B cell (primary cell): ENCODE results near the gene MAST2. TPM values are rescaled to one million over a fixed set of nuclear protein-coding genes. Genes with fewer than 3 reads are reported as not detected.
"Not testable (repeated sequence)": the region's sequence is repeated elsewhere in the genome, so short reads cannot be mapped to it uniquely, and the experiment has no call there.

Experiments
- ATAC-seq: fragments of 200-7000 bp; cut with Tn5 transposase; one replicate; pipeline ENCODE4 v1.10.0; 2021; ENCODE audit warnings: low read depth, mild to moderate bottlenecking, moderate number of reproducible peaks, moderate library complexity
- CTCF ChIA-PET: fragments of 350-600 bp; sonication (Branson Sonifier 250); formaldehyde crosslinking; loops from one replicate; lab custom pipeline; 2021; ENCODE audit warnings: antibody characterized with exemption, inconsistent platforms; lab: Charles Lee
- POLR2A ChIA-PET: fragments of 350-600 bp; sonication (Branson Sonifier 250); formaldehyde crosslinking; loops from one replicate; lab custom pipeline; 2021; ENCODE audit warnings: antibody characterized with exemption; lab: Charles Lee
- DNase-seq: peaks from one replicate; pipeline ENCODE4 v3.0.0; 2013
- H2AFZ ChIP-seq: 2 replicates; pipeline ENCODE4 v1.6.1; 2012; ENCODE audit warnings: mild to moderate bottlenecking, low read depth, low read length; ENCODE audit not compliant: insufficient read depth, poor library complexity, severe bottlenecking
- H3K27ac ChIP-seq, 2 donors: 1 replicate in 1 of 2; 2 replicates in 1 of 2; pipeline ENCODE4 v1.5.1; 2012 to 2013; ENCODE audit warnings: low read length in 2 of 2, mild to moderate bottlenecking in 2 of 2, moderate library complexity in 1 of 2
- H3K27me3 ChIP-seq, 4 experiments: fragments of 200-600 bp in 1 of 4; sonication (generic) in 1 of 4; replicated peaks in 1 of 4; 1 replicate in 2 of 4; 2 replicates in 2 of 4; pipeline versions ENCODE4 v1.6.1 to v1.7.0; 2013 to 2016; ENCODE audit warnings: low read length in 3 of 4, mild to moderate bottlenecking in 2 of 4, mixed read lengths in 1 of 4, moderate library complexity in 1 of 4; ENCODE audit not compliant: insufficient read depth in 4 of 4, control insufficient read depth in 3 of 4; ENCODE audit errors: control extremely low read depth in 1 of 4
- H3K36me3 ChIP-seq, 2 experiments: replicated peaks in 1 of 2; 1 replicate in 1 of 2; 2 replicates in 1 of 2; pipeline versions ENCODE4 v1.6.1 to v1.7.1; 2013; ENCODE audit warnings: low read length in 1 of 2; ENCODE audit not compliant: insufficient read depth in 2 of 2, control insufficient read depth in 1 of 2; ENCODE audit errors: control extremely low read depth in 1 of 2, extremely low read depth in 1 of 2
- H3K4me1 ChIP-seq, 2 donors: fragments of 200-600 bp in 1 of 2; sonication (generic) in 1 of 2; 1 replicate in 1 of 2; 2 replicates in 1 of 2; pipeline versions ENCODE4 v1.5.1 to v1.6.1; 2013 to 2017; ENCODE audit warnings: low read length in 2 of 2; ENCODE audit not compliant: control insufficient read depth in 2 of 2, insufficient read depth in 2 of 2
- H3K4me2 ChIP-seq: replicated peaks from 2 replicates; pipeline ENCODE3; 2012; ENCODE audit warnings: mild to moderate bottlenecking, low read depth, low read length; ENCODE audit not compliant: poor library complexity, severe bottlenecking
- H3K4me3 ChIP-seq, 5 experiments: fragments of 200-600 bp in 1 of 5; sonication (generic) in 1 of 5; 1 replicate in 3 of 5; 2 replicates in 2 of 5; pipeline versions ENCODE4 v1.5.1 to v1.7.0; 2011 to 2016; ENCODE audit warnings: low read length in 4 of 5, mild to moderate bottlenecking in 4 of 5, low read depth in 2 of 5, control low read depth in 1 of 5, moderate library complexity in 1 of 5; ENCODE audit not compliant: insufficient read depth in 1 of 5; ENCODE audit errors: control extremely low read depth in 1 of 5, extremely low read depth in 1 of 5
- H3K79me2 ChIP-seq: fragments of 200-600 bp; sonication (generic); one replicate; pipeline ENCODE4 v1.6.0; 2016; ENCODE audit warnings: low read length; ENCODE audit not compliant: control insufficient read depth, insufficient read depth
- H3K9ac ChIP-seq: fragments of 200-600 bp; sonication (generic); 2 replicates; pipeline ENCODE4 v1.6.1; 2017; ENCODE audit warnings: mild to moderate bottlenecking, low read length, moderate library complexity
- H3K9me3 ChIP-seq, 3 donors: one replicate each; pipeline versions ENCODE4 v1.6.1 to v1.7.1; 2013; ENCODE audit warnings: low read length in 2 of 3; ENCODE audit not compliant: control insufficient read depth in 2 of 3, insufficient read depth in 1 of 3; ENCODE audit errors: control extremely low read depth in 1 of 3
- H4K20me1 ChIP-seq: 2 replicates; pipeline ENCODE4 v1.6.0; 2012; ENCODE audit warnings: mild to moderate bottlenecking, low read length; ENCODE audit not compliant: insufficient read depth, control insufficient read depth, poor library complexity, severe bottlenecking
- H3K27ac Mint-ChIP-seq: one replicate; pipeline ENCODE4 v1.8.0; 2021; ENCODE audit warnings: mixed read lengths
- H3K27me3 Mint-ChIP-seq: one replicate; pipeline ENCODE4 v1.8.0; 2021; ENCODE audit warnings: mixed read lengths
- H3K4me1 Mint-ChIP-seq: one replicate; pipeline ENCODE4 v1.8.0; 2021; ENCODE audit warnings: mixed read lengths
- H3K4me3 Mint-ChIP-seq: one replicate; pipeline ENCODE4 v1.8.0; 2021; ENCODE audit warnings: mixed read lengths
- H3K9me3 Mint-ChIP-seq: one replicate; pipeline ENCODE4 v1.8.0; 2022; ENCODE audit warnings: mixed read lengths; ENCODE audit not compliant: insufficient read depth
- CTCF ChIP-seq: fragments of 200-600 bp; IDR thresholded peaks from one replicate; pipeline ENCODE4 v1.8.0; 2022; ENCODE audit warnings: antibody characterized with exemption, mild to moderate bottlenecking
- EZH2 ChIP-seq: IDR thresholded peaks from 2 replicates; pipeline ENCODE4 v1.6.1; 2012; ENCODE audit warnings: borderline replicate concordance, low read depth, mild to moderate bottlenecking, moderate library complexity, low read length; ENCODE audit not compliant: insufficient read depth, poor library complexity, severe bottlenecking
- WGBS: methylation state at CpG from one replicate; pipeline ENCODE4 v1.1.5; 2013; ENCODE audit warnings: missing lambda C conversion rate; ENCODE audit not compliant: insufficient coverage; 5-methylcytosine and 5-hydroxymethylcytosine counted together
- intact Hi-C: fragments of 100-400 bp; cut with micrococcal nuclease; formaldehyde crosslinking; loops from one replicate; pipeline ENCODE4 v1.10.0; 2022
- polyA plus RNA-seq: library from polyadenylated mRNA; depleted of rRNA; stranded (reverse); fragments of >200 nt; gene quantifications from 2 replicates; pipeline ENCODE4 v1.2.3, GENCODE V29; 2012
- total RNA-seq, 2 donors: library from RNA; stranded (reverse); fragments of 120-200 nt in 1 of 2; gene quantifications; 1 replicate in 1 of 2; 2 replicates in 1 of 2; pipeline versions ENCODE4 v1.2.3 to v1.2.4, GENCODE V29; 2013 to 2022

Gene MAST2
- total and polyA plus RNA-seq, 2 donors (not counting 1 experiment from before 2014, with no cell fraction given), result 12.5 to 23.3 TPM

GRCh38 chr1:45834689-45835088, 31.3 kb downstream of the MAST2 start:
- H3K4me3 ChIP-seq, result no peak overlapping the region
- Mint-ChIP-seq H3K4me1 (peaks cover 12% of the 10 kb centered on the region), H3K27ac (no peak overlapping the region), H3K27me3 (no peaks in the 10 kb centered on the region), H3K9me3 (no peaks in the 10 kb centered on the region), H3K4me3 (no peak overlapping the region)
- no peaks in the 10 kb centered on the region for H3K9me3 ChIP-seq
- H3K27me3 ChIP-seq, result no peaks in the 10 kb centered on the region
- no peak for DNase-seq
- TF ChIP-seq EZH2, result no peak
- TF ChIP-seq CTCF, result no peak
- POLR2A ChIA-PET, result no interaction called here
- no peaks in the 10 kb centered on the region for H3K36me3 ChIP-seq
- H3K79me2 ChIP-seq, result no peaks in the 10 kb centered on the region
- WGBS, result no CpG with 5 or more reads among the region's 1 CpG
- H4K20me1 ChIP-seq, result no peaks in the 10 kb centered on the region
- no peak overlapping the region for H3K4me2 ChIP-seq
- intact Hi-C loops, result no loop called here
- H2AFZ ChIP-seq, result no peak overlapping the region
- H3K4me1 ChIP-seq, result peaks cover 6 to 7% of the 10 kb centered on the region in 2 donors
- no peak for ATAC-seq
- CTCF ChIA-PET, result no interaction called here
- H3K9ac ChIP-seq, result no peak overlapping the region
- H3K27ac ChIP-seq, result no peak overlapping the region

- ATAC-seq (no peak), DNase-seq (no peak)
- Histone ChIP-seq H2AFZ (no peak overlapping the region), H3K79me2 (no peaks in the 10 kb centered on the region), H3K4me2 (peak overlapping the region; percentile 42), H3K9me3 (no peaks in the 10 kb centered on the region), H3K36me3 (no peaks in the 10 kb centered on the region), H4K20me1 (no peaks in the 10 kb centered on the region), H3K4me3 (no peak overlapping the region), H3K4me1 (peaks cover 6 to 12% of the 10 kb centered on the region in 2 donors), H3K27me3 (no peaks in the 10 kb centered on the region), H3K27ac (no peak overlapping the region), H3K9ac (no peak overlapping the region)
- no CpG with 5 or more reads among the region's 3 CpGs for WGBS
- TF ChIP-seq CTCF (no peak), EZH2 (no peak)
- H3K4me1 Mint-ChIP-seq, result peaks cover 16% of the 10 kb centered on the region
- no peaks in the 10 kb centered on the region for H3K9me3 Mint-ChIP-seq
- H3K4me3 Mint-ChIP-seq, result peak overlapping the region; percentile 30
- no peaks in the 10 kb centered on the region for H3K27me3 Mint-ChIP-seq
- no peak overlapping the region for H3K27ac Mint-ChIP-seq
- intact Hi-C loops, result no loop called here
- ChIA-PET CTCF (no interaction called here), POLR2A (no interaction called here)
Measured at GRCh38 chr1:45836451-45836850, 33.0 kb downstream of the MAST2 start.

GRCh38 chr1:45836861-45837260, 33.4 kb downstream of the MAST2 start:
- CTCF ChIA-PET, H3K9ac ChIP-seq, H4K20me1 ChIP-seq, ATAC-seq, H3K27ac ChIP-seq, H3K36me3 ChIP-seq, H3K4me3 ChIP-seq, H3K9me3 Mint-ChIP-seq, H2AFZ ChIP-seq, POLR2A ChIA-PET, H3K27me3 Mint-ChIP-seq, DNase-seq, H3K27ac Mint-ChIP-seq, H3K9me3 ChIP-seq, intact Hi-C loops, H3K27me3 ChIP-seq, H3K79me2 ChIP-seq: not testable (repeated sequence)
- 69% methylated on average over 5 of the region's 7 CpGs for WGBS
- peaks cover 16% of the 10 kb centered on the region for H3K4me1 Mint-ChIP-seq
- H3K4me2 ChIP-seq, result peak overlapping the region; percentile 42
- H3K4me3 Mint-ChIP-seq, result peak overlapping the region; percentile 30
- peaks cover 6 to 12% of the 10 kb centered on the region in 2 donors for H3K4me1 ChIP-seq
